MM.1S (cell line): ENCODE results near the gene EXOC2.

Experiments used
- CTCF ChIP-seq: fragments of 300-600 bp; sonication (generic); IDR thresholded peaks from 2 replicates; pipeline ENCODE4 v1.5.1; 2016; ENCODE audit warnings: antibody characterized with exemption, low read length, mixed read lengths
- EZH2 ChIP-seq: fragments of 300-600 bp; sonication (generic); optimal IDR thresholded peaks from 2 replicates; pipeline ENCODE3; 2017; ENCODE audit warnings: low read depth, mild to moderate bottlenecking, antibody characterized with exemption, low read length, mixed read lengths

DNA sequence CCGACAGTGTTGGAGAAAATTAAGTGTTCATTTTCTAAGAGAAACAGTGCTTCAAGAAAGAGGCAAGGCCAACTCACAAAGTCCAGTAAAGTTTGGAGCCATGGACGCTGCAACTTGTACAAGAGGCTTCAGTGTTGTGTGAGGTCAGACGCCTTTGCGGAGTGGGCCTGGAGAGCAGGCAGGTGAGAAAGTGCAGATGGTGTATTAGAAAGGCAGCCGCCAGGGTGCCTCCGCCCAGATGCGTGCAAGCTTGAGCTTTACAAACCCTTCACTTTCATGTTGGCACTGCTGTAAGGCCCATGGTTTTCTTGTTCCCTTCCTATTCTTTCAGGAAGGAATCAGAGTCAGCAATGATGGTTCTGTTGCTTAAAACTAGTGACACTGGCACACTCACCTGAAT is 25.4 kb upstream of the EXOC2 start:
- TF ChIP-seq CTCF (no peak), EZH2 (no peak)
